ENCODE data around the gene MAP4K3. TPM values are rescaled to one million over a fixed set of nuclear protein-coding genes. Genes with fewer than 3 reads are reported as not detected.

Gene MAP4K3
- total and polyA plus RNA-seq, 2 donors (not counting 1 experiment from before 2014, with no cell fraction given) = 1.3 to 28.3 TPM

DNA sequence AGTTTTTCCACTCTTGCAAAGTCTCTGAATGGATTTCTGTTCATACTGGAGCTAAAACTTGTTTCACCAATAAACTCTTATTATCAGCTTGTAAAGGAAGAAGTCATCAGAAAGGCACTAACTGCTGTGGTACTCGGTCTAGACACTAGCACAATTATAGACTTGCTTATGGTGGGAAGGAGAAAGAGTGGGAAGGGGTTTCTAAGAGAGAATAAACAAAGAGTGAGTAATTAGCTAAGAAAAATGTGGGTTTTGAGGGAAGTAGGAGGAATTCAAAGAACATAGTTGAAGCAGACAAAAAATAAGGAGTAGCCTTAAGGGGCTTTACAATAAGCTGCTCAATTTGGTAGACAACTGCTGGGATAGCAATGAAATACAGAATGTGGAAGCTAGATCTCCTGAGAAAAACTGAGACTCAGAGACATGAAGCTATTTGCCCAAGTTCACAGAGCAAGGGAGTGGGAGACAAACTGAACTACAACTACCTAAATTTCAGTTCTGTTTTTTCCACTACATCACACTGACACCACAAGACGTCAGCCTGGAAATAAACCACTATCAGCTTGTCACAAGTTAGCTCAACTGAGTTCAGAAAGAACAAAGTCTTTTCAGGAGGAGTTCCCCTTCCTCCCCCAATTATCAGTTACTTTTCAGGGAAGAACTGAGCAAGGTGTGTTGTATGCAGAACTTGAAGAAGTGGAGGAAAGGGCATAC, 59.7 kb downstream of the MAP4K3 start:
- DNase-seq = peak; percentile 87
- Histone ChIP-seq H3K4me3 (ENCODE audit: control extremely low read depth in 1 of 5, extremely low read depth in 1 of 5, insufficient read depth in 1 of 5, low read depth in 2 of 5, low read length in 4 of 5) (no peak overlapping the region), H3K36me3 (replicated peaks in 1 of 2; ENCODE audit: control extremely low read depth in 1 of 2, control insufficient read depth in 1 of 2, extremely low read depth in 1 of 2, insufficient read depth in 2 of 2, low read length in 1 of 2) (peaks cover 0 to 4% of the 10 kb centered on the region in 2 experiments), H2AFZ (ENCODE audit: insufficient read depth, low read depth, low read length, poor library complexity, severe bottlenecking) (no peak overlapping the region), H3K9ac (ENCODE audit: low read length) (no peak overlapping the region), H3K79me2 (ENCODE audit: control insufficient read depth, insufficient read depth, low read length) (no peaks in the 10 kb centered on the region), H3K27ac (ENCODE audit: low read length in 2 of 2) (peak overlapping the region; percentile 42 to 68), H3K9me3 (ENCODE audit: control extremely low read depth in 1 of 3, control insufficient read depth in 2 of 3, insufficient read depth in 1 of 3, low read length in 2 of 3) (peaks cover 0 to 3% (median 0%) of the 10 kb centered on the region in 3 donors), H3K4me1 (ENCODE audit: control insufficient read depth in 2 of 2, insufficient read depth in 2 of 2, low read length in 2 of 2) (peaks cover 9% of the 10 kb centered on the region in 2 donors), H3K4me2 (replicated peaks; ENCODE audit: low read depth, low read length, poor library complexity, severe bottlenecking) (peak overlapping the region; percentile 39), H4K20me1 (ENCODE audit: control insufficient read depth, insufficient read depth, low read length, poor library complexity, severe bottlenecking) (no peaks in the 10 kb centered on the region), H3K27me3 (replicated peaks in 1 of 4; ENCODE audit: control extremely low read depth in 1 of 4, control insufficient read depth in 3 of 4, insufficient read depth in 4 of 4, low read length in 3 of 4) (no peaks in the 10 kb centered on the region)
- no peaks in the 10 kb centered on the region for H3K27me3 Mint-ChIP-seq
- ChIA-PET CTCF (interaction anchor here (0.6 to 10.4 kb wide), 21 partner anchors 9 to 376 kb away, joined by 3 to 162 read pairs (median 3); no protein-coding TSS in a partner anchor), POLR2A (interaction anchor here (0.6 kb wide), 1 partner anchor 59 kb away, joined by 3 read pairs; no protein-coding TSS in a partner anchor)
- peak overlapping the region; percentile 49 for H3K4me3 Mint-ChIP-seq
- intact Hi-C loops (cut with micrococcal nuclease) = loop anchor here (1.0 to 5.0 kb wide), 3 partner anchors 60 to 115 kb away; partner anchors contain the start of gene MAP4K3
- peak; percentile 84 for ATAC-seq (ENCODE audit: low read depth)
- TF ChIP-seq, protein P1, sequence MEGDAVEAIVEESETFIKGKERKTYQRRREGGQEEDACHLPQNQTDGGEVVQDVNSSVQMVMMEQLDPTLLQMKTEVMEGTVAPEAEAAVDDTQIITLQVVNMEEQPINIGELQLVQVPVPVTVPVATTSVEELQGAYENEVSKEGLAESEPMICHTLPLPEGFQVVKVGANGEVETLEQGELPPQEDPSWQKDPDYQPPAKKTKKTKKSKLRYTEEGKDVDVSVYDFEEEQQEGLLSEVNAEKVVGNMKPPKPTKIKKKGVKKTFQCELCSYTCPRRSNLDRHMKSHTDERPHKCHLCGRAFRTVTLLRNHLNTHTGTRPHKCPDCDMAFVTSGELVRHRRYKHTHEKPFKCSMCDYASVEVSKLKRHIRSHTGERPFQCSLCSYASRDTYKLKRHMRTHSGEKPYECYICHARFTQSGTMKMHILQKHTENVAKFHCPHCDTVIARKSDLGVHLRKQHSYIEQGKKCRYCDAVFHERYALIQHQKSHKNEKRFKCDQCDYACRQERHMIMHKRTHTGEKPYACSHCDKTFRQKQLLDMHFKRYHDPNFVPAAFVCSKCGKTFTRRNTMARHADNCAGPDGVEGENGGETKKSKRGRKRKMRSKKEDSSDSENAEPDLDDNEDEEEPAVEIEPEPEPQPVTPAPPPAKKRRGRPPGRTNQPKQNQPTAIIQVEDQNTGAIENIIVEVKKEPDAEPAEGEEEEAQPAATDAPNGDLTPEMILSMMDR (IDR thresholded peaks at IDR 0.05) = no peak
- TF ChIP-seq EZH2 (IDR thresholded peaks at IDR 0.05; ENCODE audit: borderline replicate concordance, insufficient read depth, low read depth, low read length, poor library complexity, severe bottlenecking) = no peak
- H3K4me1 Mint-ChIP-seq = peaks cover 20% of the 10 kb centered on the region
- peak overlapping the region; percentile 77 for H3K27ac Mint-ChIP-seq
- peaks cover 5% of the 10 kb centered on the region for H3K9me3 Mint-ChIP-seq (ENCODE audit: insufficient read depth)
- WGBS (ENCODE audit: insufficient coverage) = 50% methylated on average over 2 of the region's 2 CpGs

DNA sequence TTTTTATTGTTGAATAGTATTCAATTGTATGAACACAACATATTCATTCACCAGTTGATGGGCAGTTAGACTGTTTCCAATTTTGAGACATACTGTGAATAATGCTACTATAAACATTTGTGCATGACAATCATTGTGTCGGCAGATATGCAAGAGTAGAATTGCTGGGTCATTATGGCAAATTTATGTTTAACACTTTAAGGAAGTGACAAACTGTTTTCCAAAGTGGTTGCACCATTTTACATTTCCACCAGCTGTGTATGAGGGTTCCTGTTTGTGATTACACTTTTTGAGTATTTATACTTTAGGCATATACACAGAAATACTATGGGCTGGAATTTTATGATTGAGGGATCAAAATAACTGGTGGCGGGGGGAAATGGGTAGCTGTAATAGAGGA, 61.2 kb downstream of the MAP4K3 start:
- H3K79me2 ChIP-seq (ENCODE audit: control insufficient read depth, insufficient read depth, low read length) = no peaks in the 10 kb centered on the region
- Mint-ChIP-seq H3K9me3 (ENCODE audit: insufficient read depth) (peaks cover 5% of the 10 kb centered on the region), H3K4me1 (peaks cover 18% of the 10 kb centered on the region), H3K27ac (no peak overlapping the region), H3K27me3 (no peaks in the 10 kb centered on the region), H3K4me3 (no peak overlapping the region)
- H3K4me3 ChIP-seq (ENCODE audit: control extremely low read depth in 1 of 5, extremely low read depth in 1 of 5, insufficient read depth in 1 of 5, low read depth in 2 of 5, low read length in 4 of 5) = no peak overlapping the region
- no peak overlapping the region for H3K4me2 ChIP-seq (replicated peaks; ENCODE audit: low read depth, low read length, poor library complexity, severe bottlenecking)
- no peak overlapping the region for H3K9ac ChIP-seq (ENCODE audit: low read length)
- no CpG with 5 or more reads among the region's 2 CpGs for WGBS (ENCODE audit: insufficient coverage)
- peaks cover 0 to 9% of the 10 kb centered on the region in 2 experiments for H3K36me3 ChIP-seq (replicated peaks in 1 of 2; ENCODE audit: control extremely low read depth in 1 of 2, control insufficient read depth in 1 of 2, extremely low read depth in 1 of 2, insufficient read depth in 2 of 2, low read length in 1 of 2)
- intact Hi-C loops (cut with micrococcal nuclease) = loop anchor here (5.0 kb wide), 2 partner anchors 61 to 101 kb away; partner anchors contain the start of gene MAP4K3
- H4K20me1 ChIP-seq (ENCODE audit: control insufficient read depth, insufficient read depth, low read length, poor library complexity, severe bottlenecking) = no peaks in the 10 kb centered on the region
- ATAC-seq (ENCODE audit: low read depth) (no peak), DNase-seq (no peak)
- peaks cover 9% of the 10 kb centered on the region in 2 donors for H3K4me1 ChIP-seq (ENCODE audit: control insufficient read depth in 2 of 2, insufficient read depth in 2 of 2, low read length in 2 of 2)
- H3K9me3 ChIP-seq (ENCODE audit: control extremely low read depth in 1 of 3, control insufficient read depth in 2 of 3, insufficient read depth in 1 of 3, low read length in 2 of 3) = peaks cover 0 to 6% (median 5%) of the 10 kb centered on the region in 3 donors
- POLR2A ChIA-PET = no interaction called here
- H3K27ac ChIP-seq (ENCODE audit: low read length in 2 of 2) = no peak overlapping the region
- H3K27me3 ChIP-seq (replicated peaks in 1 of 4; ENCODE audit: control extremely low read depth in 1 of 4, control insufficient read depth in 3 of 4, insufficient read depth in 4 of 4, low read length in 3 of 4) = no peaks in the 10 kb centered on the region
- TF ChIP-seq, protein P1 (IDR thresholded peaks at IDR 0.05) = no peak
- no peak for TF ChIP-seq EZH2 (IDR thresholded peaks at IDR 0.05; ENCODE audit: borderline replicate concordance, insufficient read depth, low read depth, low read length, poor library complexity, severe bottlenecking)
- CTCF ChIA-PET = interaction anchor here (0.6 to 10.4 kb wide), 5 partner anchors 15 to 367 kb away, joined by 3 to 162 read pairs (median 6); no protein-coding TSS in a partner anchor
- no peak overlapping the region for H2AFZ ChIP-seq (ENCODE audit: insufficient read depth, low read depth, low read length, poor library complexity, severe bottlenecking)

Measured in B cell (primary cell).